GM21367 (cell line): ENCODE data around the gene EHD4.

Experiments used
- ATAC-seq: cut with Tn5 transposase; IDR thresholded peaks from one replicate; pipeline ENCODE4 v1.9.1; 2021; ENCODE audit not compliant: unreplicated experiment

The EHD4 gene

DNA sequence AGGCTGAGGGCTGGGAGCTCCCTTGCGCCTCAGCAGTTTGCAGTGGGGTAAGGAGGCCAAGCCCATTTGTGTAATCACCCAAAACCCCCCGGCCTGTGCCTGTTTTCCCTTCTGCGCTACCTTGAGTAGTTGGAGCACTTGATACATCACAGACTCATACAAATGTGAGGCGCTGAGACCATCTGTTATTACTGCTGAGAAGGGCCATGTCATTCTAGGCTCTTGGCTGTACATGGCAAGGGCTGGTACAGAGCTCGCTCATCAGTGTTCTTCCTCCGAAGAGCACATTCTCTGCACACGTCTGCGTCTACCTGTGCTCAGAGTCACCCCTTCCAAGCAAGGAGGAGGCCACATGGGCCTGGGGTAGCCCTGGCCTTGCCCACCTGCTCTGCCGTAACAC, 124.4 kb downstream of the EHD4 start:
- ATAC-seq: no peak

DNA sequence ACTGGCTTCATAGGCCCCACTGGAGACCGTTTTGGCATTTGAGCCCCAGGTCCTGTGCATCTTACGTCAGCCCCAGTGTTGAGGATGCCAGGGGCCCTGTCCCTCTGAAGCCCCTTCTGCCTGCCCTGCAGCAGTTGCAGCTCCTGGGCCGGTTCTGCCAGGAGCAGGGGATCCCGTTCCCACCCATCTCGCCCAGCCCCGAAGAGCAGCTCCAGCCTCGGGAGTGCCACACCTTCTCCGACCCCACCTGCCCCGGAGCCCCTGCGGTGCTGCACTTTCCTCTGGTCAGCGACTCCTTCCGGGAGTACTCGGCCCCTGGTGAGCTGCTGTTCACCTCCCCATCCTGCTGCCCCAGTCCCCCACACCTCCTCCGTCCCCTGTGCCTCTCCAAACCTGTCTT, 125.2 kb downstream of the EHD4 start:
- ATAC-seq: no peak
